Testis (tissue), 2 donors: ENCODE results near the gene TTC39A.

Source experiments
- POLR2A ChIP-seq: fragments of 450-650 bp; IDR thresholded peaks from one replicate; pipeline ENCODE4 v1.6.1; 2017; ENCODE audit warnings: antibody characterized with exemption, mild to moderate bottlenecking, moderate library complexity
- TF ChIP-seq, protein P1 (sequence below), 3 experiments: fragments of 450-650 bp in 2 of 3; fragments of 200-600 bp in 1 of 3; sonication (generic) in 1 of 3; IDR thresholded peaks; one replicate each; pipeline ENCODE4 v1.5.1; 2016 to 2019; ENCODE audit warnings: antibody characterized with exemption in 3 of 3, mild to moderate bottlenecking in 2 of 3, moderate library complexity in 1 of 3

DNA sequence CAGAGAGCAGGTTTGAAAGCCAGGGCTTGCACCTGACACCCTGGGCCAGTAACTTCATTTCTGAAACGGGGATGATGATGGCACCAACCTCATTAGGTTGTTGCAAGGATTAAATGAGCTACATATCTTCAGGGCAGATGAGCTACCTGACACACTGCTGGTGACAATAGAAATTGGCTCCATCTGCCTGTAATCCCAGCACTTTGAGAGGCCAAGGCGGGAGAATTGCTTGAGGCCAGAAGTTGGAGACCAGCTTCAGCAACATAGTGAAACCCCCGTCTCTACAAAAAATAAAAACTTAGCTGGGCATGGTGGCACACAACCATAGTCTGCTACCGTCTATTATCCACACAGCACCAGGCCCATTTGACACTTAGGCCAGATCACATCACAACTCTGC is 6.3 kb upstream of the TTC39A start:
- no peak for TF ChIP-seq POLR2A
- TF ChIP-seq, protein P1, sequence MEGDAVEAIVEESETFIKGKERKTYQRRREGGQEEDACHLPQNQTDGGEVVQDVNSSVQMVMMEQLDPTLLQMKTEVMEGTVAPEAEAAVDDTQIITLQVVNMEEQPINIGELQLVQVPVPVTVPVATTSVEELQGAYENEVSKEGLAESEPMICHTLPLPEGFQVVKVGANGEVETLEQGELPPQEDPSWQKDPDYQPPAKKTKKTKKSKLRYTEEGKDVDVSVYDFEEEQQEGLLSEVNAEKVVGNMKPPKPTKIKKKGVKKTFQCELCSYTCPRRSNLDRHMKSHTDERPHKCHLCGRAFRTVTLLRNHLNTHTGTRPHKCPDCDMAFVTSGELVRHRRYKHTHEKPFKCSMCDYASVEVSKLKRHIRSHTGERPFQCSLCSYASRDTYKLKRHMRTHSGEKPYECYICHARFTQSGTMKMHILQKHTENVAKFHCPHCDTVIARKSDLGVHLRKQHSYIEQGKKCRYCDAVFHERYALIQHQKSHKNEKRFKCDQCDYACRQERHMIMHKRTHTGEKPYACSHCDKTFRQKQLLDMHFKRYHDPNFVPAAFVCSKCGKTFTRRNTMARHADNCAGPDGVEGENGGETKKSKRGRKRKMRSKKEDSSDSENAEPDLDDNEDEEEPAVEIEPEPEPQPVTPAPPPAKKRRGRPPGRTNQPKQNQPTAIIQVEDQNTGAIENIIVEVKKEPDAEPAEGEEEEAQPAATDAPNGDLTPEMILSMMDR (IDR thresholded peaks at IDR 0.05): no peak
